ENCODE results near the gene CNTN6. TPM values are rescaled to one million over a fixed set of nuclear protein-coding genes. Genes with fewer than 3 reads are reported as not detected.

Gene CNTN6
- total RNA-seq, 1 experiment from 2014 or later, result not detected

GRCh38 chr3:1147819-1148218 lies 55.0 kb downstream of the CNTN6 start:
- TF ChIP-seq AR (CRISPR knock-in tag; IDR thresholded peaks at IDR 0.05) (no peak), FOXP1 (CRISPR knock-in tag; IDR thresholded peaks at IDR 0.05; ENCODE audit: borderline replicate concordance) (no peak), NR2C2 (CRISPR knock-in tag; IDR thresholded peaks at IDR 0.05) (no peak), TCF7 (CRISPR knock-in tag; IDR thresholded peaks at IDR 0.05; ENCODE audit: low read depth) (no peak), ZMAT4 (CRISPR knock-in tag; IDR thresholded peaks at IDR 0.05) (no peak), TP53 (CRISPR knock-in tag; IDR thresholded peaks at IDR 0.05) (no peak), KAT7 (CRISPR knock-in tag; IDR thresholded peaks at IDR 0.05; ENCODE audit: borderline replicate concordance) (no peak), ZNF425 (CRISPR knock-in tag; conservative IDR thresholded peaks at IDR 0.05) (no peak), NFE2L1 (CRISPR knock-in tag; IDR thresholded peaks at IDR 0.05) (no peak)
- Mint-ChIP-seq H3K4me1 (no peaks in the 10 kb centered on the region), H3K27me3 (ENCODE audit: low read depth) (peaks cover 2% of the 10 kb centered on the region; the same call in 1 of the 2 replicates), H3K9me3 (peaks cover 61% of the 10 kb centered on the region), H3K4me3 (no peak overlapping the region), H3K27ac (no peak overlapping the region), H3K36me3 (peaks cover 48% of the 10 kb centered on the region)
- CTCF ChIA-PET, result no interaction called here
- DNase-seq (ENCODE audit: low spot score), result no peak
- POLR2A ChIA-PET, result no interaction called here
- ATAC-seq, result no peak

- ChIA-PET CTCF (no interaction called here), POLR2A (no interaction called here)
- ATAC-seq, result no peak
- H3K9me3 Mint-ChIP-seq, result peaks cover 76% of the 10 kb centered on the region
- H3K36me3 Mint-ChIP-seq, result peaks cover 59% of the 10 kb centered on the region
- H3K27me3 Mint-ChIP-seq (ENCODE audit: low read depth), result peaks cover 8% of the 10 kb centered on the region; the same call in 1 of the 2 replicates
- no peak for TF ChIP-seq ZBTB21 (CRISPR knock-in tag; IDR thresholded peaks at IDR 0.05; ENCODE audit: borderline replicate concordance)
- no peak for TF ChIP-seq ZNF138 (CRISPR knock-in tag; conservative IDR thresholded peaks at IDR 0.05)
- TF ChIP-seq ELF4 (CRISPR knock-in tag; IDR thresholded peaks at IDR 0.05; ENCODE audit: low read depth), result no peak
- no peak for TF ChIP-seq FOXP1 (CRISPR knock-in tag; IDR thresholded peaks at IDR 0.05; ENCODE audit: borderline replicate concordance)
- TF ChIP-seq SMAD3 (CRISPR knock-in tag; IDR thresholded peaks at IDR 0.05; ENCODE audit: borderline replicate concordance), result no peak
- no peak for TF ChIP-seq ERG (CRISPR knock-in tag; IDR thresholded peaks at IDR 0.05)
- no peak for TF ChIP-seq HMGA2 (CRISPR knock-in tag; IDR thresholded peaks at IDR 0.05)
- TF ChIP-seq E2F1 (CRISPR knock-in tag; IDR thresholded peaks at IDR 0.05), result no peak
- TF ChIP-seq ZNF232 (CRISPR knock-in tag; IDR thresholded peaks at IDR 0.05), result no peak
- TF ChIP-seq CREM (CRISPR knock-in tag; IDR thresholded peaks at IDR 0.05), result no peak
- TF ChIP-seq ZNF423 (CRISPR knock-in tag; IDR thresholded peaks at IDR 0.05), result no peak
- no peak for TF ChIP-seq PRDM15 (CRISPR knock-in tag; IDR thresholded peaks at IDR 0.05)
- no peak overlapping the region for H3K27ac Mint-ChIP-seq
- H3K4me3 Mint-ChIP-seq, result no peak overlapping the region
- H3K4me1 Mint-ChIP-seq, result no peaks in the 10 kb centered on the region
- no peak for DNase-seq (ENCODE audit: low spot score)
Observed at GRCh38 chr3:1164101-1164500, 71.3 kb downstream of the CNTN6 start.
